IMR-90 (cell line): ENCODE measurements around the gene FAXC.

ENCODE experiments used
- MXI1 ChIP-seq: IDR thresholded peaks from 2 replicates; pipeline ENCODE4 v1.6.1; 2012; ENCODE audit warnings: low read depth, mild to moderate bottlenecking, low read length, moderate library complexity, borderline replicate concordance
- TF ChIP-seq, protein P1 (sequence below): fragments of 150-350 bp; IDR thresholded peaks from 2 replicates; pipeline ENCODE4 v1.6.1; 2016; ENCODE audit warnings: low read depth, mild to moderate bottlenecking, low read length, moderate library complexity, borderline replicate concordance
- TF ChIP-seq, protein P2 (sequence below): conservative IDR thresholded peaks from 2 replicates; pipeline ENCODE4 v1.5.1; 2012; ENCODE audit warnings: mild to moderate bottlenecking, low read depth, low read length, improper control_type of control experiment

DNA sequence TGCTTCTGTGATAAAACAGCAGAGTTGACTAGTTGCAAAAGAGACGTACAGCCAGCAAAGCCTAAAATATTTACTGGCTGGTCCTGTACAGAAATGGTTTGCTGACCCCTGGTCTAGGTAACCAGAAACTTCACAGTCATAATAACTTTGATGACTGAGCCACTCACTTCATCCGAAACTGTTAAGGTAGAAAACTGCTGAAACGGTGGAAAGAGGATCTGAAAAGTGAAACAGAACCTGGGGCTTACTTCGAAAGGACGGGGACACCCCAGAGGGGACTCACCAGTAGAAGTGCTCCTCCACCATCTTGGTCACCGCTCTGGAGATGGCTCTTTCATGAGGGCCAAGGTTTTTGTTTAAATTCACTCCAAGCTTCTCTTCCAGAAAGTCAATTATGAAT, 16.4 kb downstream of the FAXC start:
- TF ChIP-seq, protein P1, sequence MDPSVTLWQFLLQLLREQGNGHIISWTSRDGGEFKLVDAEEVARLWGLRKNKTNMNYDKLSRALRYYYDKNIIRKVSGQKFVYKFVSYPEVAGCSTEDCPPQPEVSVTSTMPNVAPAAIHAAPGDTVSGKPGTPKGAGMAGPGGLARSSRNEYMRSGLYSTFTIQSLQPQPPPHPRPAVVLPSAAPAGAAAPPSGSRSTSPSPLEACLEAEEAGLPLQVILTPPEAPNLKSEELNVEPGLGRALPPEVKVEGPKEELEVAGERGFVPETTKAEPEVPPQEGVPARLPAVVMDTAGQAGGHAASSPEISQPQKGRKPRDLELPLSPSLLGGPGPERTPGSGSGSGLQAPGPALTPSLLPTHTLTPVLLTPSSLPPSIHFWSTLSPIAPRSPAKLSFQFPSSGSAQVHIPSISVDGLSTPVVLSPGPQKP: no peak
- TF ChIP-seq, protein P2, sequence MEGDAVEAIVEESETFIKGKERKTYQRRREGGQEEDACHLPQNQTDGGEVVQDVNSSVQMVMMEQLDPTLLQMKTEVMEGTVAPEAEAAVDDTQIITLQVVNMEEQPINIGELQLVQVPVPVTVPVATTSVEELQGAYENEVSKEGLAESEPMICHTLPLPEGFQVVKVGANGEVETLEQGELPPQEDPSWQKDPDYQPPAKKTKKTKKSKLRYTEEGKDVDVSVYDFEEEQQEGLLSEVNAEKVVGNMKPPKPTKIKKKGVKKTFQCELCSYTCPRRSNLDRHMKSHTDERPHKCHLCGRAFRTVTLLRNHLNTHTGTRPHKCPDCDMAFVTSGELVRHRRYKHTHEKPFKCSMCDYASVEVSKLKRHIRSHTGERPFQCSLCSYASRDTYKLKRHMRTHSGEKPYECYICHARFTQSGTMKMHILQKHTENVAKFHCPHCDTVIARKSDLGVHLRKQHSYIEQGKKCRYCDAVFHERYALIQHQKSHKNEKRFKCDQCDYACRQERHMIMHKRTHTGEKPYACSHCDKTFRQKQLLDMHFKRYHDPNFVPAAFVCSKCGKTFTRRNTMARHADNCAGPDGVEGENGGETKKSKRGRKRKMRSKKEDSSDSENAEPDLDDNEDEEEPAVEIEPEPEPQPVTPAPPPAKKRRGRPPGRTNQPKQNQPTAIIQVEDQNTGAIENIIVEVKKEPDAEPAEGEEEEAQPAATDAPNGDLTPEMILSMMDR: no peak
- no peak for TF ChIP-seq MXI1
